Measurements from ENCODE around the gene CHRM4.

CHRM4 gene

DNA sequence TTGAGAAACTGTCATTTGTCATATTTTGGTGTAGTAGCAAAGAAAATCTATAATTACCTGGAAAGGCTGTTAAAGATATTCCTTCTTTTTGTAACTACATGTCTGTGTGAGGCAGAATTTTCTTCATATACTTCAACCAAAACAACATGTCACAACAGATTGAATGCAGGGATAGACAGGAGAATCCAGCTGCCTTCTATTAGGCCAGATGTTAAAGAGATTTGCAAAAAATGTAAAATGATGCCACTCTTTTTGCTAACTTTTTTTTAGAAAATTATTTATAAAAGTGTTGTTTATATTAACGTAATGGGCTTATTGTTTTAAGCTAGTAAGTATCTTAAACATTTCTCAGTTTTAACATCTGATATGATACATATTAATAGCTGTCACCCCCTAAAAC lies 31.6 kb downstream of the CHRM4 start:
- Histone ChIP-seq H3K4me3 (replicated peaks; ENCODE audit: insufficient read depth, low read length) (no peak overlapping the region), H3K27ac (replicated peaks) (peak overlapping the region; percentile 97; the same call in 1 of the 2 replicates), H3K27me3 (ENCODE audit: insufficient read depth, poor library complexity, severe bottlenecking) (no peaks in the 10 kb centered on the region)
- no peak for DNase-seq (ENCODE audit: low read depth in 1 of 2, low spot score in 1 of 2)
- TF ChIP-seq, protein P1, sequence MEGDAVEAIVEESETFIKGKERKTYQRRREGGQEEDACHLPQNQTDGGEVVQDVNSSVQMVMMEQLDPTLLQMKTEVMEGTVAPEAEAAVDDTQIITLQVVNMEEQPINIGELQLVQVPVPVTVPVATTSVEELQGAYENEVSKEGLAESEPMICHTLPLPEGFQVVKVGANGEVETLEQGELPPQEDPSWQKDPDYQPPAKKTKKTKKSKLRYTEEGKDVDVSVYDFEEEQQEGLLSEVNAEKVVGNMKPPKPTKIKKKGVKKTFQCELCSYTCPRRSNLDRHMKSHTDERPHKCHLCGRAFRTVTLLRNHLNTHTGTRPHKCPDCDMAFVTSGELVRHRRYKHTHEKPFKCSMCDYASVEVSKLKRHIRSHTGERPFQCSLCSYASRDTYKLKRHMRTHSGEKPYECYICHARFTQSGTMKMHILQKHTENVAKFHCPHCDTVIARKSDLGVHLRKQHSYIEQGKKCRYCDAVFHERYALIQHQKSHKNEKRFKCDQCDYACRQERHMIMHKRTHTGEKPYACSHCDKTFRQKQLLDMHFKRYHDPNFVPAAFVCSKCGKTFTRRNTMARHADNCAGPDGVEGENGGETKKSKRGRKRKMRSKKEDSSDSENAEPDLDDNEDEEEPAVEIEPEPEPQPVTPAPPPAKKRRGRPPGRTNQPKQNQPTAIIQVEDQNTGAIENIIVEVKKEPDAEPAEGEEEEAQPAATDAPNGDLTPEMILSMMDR (IDR thresholded peaks at IDR 0.05; ENCODE audit: insufficient read depth, low read length): no peak

DNA sequence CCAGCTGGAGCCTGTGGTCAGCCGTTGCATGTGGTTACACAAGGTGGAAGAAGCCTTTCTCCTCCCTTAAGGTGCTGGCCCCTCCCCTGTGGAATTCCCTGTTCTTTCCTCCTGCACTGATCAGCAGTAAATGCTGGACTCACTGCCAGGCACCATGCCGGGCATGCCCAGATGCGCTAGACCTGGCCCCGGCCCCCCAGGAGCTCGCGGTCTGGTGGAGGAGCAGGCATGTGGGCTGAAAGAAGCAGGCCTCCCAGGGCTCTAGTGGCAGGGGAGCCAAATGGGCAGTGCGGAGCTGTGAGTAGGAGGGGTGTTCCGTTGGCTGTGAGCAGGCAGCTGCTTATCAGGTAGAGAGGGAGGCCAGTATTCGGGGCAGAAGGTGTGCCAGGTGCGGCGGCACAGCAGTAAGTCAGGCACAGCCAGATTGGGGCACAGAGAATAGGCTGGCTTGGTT lies 34.1 kb downstream of the CHRM4 start:
- Histone ChIP-seq H3K27me3 (ENCODE audit: insufficient read depth, poor library complexity, severe bottlenecking) (no peaks in the 10 kb centered on the region), H3K27ac (replicated peaks) (peak overlapping the region; percentile 84), H3K4me3 (replicated peaks; ENCODE audit: insufficient read depth, low read length) (peak overlapping the region; percentile 23)
- DNase-seq (ENCODE audit: low read depth in 1 of 2, low spot score in 1 of 2): peak; percentile 88 to 89
- peak; percentile 66 for TF ChIP-seq POLR2AphosphoS5 (IDR thresholded peaks at IDR 0.05; ENCODE audit: low read depth)
- TF ChIP-seq SPI1 (IDR thresholded peaks at IDR 0.05; ENCODE audit: borderline replicate concordance, low read depth): 0 out of 2 replicates have a peak, but pooled peaks have one; percentile 64
- TF ChIP-seq, protein P1 (IDR thresholded peaks at IDR 0.05; ENCODE audit: insufficient read depth, low read length): no peak
- TF ChIP-seq, protein P2, sequence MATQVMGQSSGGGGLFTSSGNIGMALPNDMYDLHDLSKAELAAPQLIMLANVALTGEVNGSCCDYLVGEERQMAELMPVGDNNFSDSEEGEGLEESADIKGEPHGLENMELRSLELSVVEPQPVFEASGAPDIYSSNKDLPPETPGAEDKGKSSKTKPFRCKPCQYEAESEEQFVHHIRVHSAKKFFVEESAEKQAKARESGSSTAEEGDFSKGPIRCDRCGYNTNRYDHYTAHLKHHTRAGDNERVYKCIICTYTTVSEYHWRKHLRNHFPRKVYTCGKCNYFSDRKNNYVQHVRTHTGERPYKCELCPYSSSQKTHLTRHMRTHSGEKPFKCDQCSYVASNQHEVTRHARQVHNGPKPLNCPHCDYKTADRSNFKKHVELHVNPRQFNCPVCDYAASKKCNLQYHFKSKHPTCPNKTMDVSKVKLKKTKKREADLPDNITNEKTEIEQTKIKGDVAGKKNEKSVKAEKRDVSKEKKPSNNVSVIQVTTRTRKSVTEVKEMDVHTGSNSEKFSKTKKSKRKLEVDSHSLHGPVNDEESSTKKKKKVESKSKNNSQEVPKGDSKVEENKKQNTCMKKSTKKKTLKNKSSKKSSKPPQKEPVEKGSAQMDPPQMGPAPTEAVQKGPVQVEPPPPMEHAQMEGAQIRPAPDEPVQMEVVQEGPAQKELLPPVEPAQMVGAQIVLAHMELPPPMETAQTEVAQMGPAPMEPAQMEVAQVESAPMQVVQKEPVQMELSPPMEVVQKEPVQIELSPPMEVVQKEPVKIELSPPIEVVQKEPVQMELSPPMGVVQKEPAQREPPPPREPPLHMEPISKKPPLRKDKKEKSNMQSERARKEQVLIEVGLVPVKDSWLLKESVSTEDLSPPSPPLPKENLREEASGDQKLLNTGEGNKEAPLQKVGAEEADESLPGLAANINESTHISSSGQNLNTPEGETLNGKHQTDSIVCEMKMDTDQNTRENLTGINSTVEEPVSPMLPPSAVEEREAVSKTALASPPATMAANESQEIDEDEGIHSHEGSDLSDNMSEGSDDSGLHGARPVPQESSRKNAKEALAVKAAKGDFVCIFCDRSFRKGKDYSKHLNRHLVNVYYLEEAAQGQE (IDR thresholded peaks at IDR 0.05; ENCODE audit: insufficient replicate concordance, low read depth): no peak

DNA sequence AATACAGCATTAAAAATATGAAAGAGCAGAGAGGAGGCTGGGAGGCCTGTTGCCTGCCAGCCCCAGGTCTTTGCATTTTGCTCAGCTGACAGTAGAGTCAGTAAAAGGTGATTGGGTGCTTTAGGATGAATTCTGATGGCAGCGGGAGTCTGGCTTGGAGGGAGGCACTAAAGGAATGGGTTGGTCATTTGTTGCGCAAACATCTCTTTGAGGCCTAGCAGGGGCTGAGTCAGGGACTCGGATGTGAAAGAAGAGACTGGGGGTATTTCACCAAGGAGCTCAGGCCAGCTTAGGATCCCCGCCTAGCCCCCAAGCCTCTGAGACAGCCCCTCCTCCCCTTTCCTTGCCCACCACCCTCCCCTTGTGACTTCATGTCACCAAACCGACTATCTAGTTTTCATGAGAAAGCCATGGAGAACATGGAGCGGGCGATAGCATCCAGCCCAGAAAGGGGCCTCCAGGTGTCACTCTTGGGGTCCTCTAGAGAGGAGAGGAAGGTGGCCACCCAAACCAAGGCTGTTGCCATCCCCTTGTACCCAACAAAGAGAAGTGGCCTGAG lies 34.6 kb downstream of the CHRM4 start:
- 0 out of 2 replicates have a peak, but pooled peaks have one; percentile 6 for TF ChIP-seq GABPA (IDR thresholded peaks at IDR 0.05; ENCODE audit: low read depth)
- TF ChIP-seq, protein P2 (IDR thresholded peaks at IDR 0.05; ENCODE audit: insufficient replicate concordance, low read depth): no peak
- peak overlapping the region; percentile 84 for H3K27ac ChIP-seq (replicated peaks)

DNA sequence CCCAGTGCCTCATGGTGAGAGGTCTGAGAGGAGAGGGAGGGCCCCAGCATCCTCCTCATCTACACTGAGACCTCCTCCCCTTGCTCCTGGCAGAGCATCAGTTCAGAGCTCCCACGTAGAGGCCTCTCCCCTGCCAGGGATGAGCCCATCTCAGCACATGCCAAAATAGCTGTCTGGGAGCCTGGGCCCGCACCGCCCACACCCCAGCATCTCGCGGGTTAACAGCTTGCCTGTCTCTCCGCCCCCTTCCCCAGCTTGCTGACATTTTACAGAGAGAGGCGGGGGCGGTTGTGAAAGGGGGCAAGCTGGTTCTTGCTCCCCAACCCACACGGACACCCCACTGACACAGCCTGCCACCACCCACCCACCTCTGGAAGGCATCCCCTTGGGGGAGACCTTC lies 37.9 kb downstream of the CHRM4 start:
- Histone ChIP-seq H3K4me3 (replicated peaks; ENCODE audit: insufficient read depth, low read length) (no peak overlapping the region), H3K27me3 (ENCODE audit: insufficient read depth, poor library complexity, severe bottlenecking) (no peaks in the 10 kb centered on the region), H3K27ac (replicated peaks) (0 out of 2 replicates have a peak overlapping the region, but pooled peaks have one; percentile 9)
- DNase-seq (ENCODE audit: low read depth in 1 of 2, low spot score in 1 of 2): no peak
- no peak for TF ChIP-seq SPI1 (IDR thresholded peaks at IDR 0.05; ENCODE audit: borderline replicate concordance, low read depth)
- TF ChIP-seq, protein P2 (IDR thresholded peaks at IDR 0.05; ENCODE audit: insufficient replicate concordance, low read depth): no peak
- TF ChIP-seq, protein P1 (IDR thresholded peaks at IDR 0.05; ENCODE audit: insufficient read depth, low read length): no peak

More for the DNA sequence above, 34.6 kb downstream of the CHRM4 start:
- Histone ChIP-seq H3K27me3 (ENCODE audit: insufficient read depth, poor library complexity, severe bottlenecking) (no peaks in the 10 kb centered on the region), H3K4me3 (replicated peaks; ENCODE audit: insufficient read depth, low read length) (peak overlapping the region; percentile 23)
- peak; percentile 86 to 92 for DNase-seq (ENCODE audit: low read depth in 1 of 2, low spot score in 1 of 2)
